Measurements from ENCODE around the gene APOD. TPM values are rescaled to one million over a fixed set of nuclear protein-coding genes. Genes with fewer than 3 reads are reported as not detected.

The APOD gene
- total RNA-seq, 4 donors from 2014 or later, result 1,911 to 7,779 (median 5,257) TPM

- no peak for TF ChIP-seq EP300 (IDR thresholded peaks at IDR 0.05)
- no peak for TF ChIP-seq POLR2A (IDR thresholded peaks at IDR 0.05)
- no peak for TF ChIP-seq CTCF (IDR thresholded peaks at IDR 0.05)
- H3K36me3 ChIP-seq, result peaks cover 0 to 55% (median 0%) of the 10 kb centered on the region in 3 donors
- no peak for DNase-seq (ENCODE audit: low spot score in 2 of 2)
- H3K27me3 ChIP-seq, result no peaks in the 10 kb centered on the region
- WGBS, 2 donors, result 90 to 95% methylated on average over 12 of the region's 12 CpGs
- peaks cover 0 to 14% (median under 1%) of the 10 kb centered on the region in 4 donors for H3K4me1 ChIP-seq
- H3K4me3 ChIP-seq, result peak overlapping the region; percentile 2 to 56 (median 20)
- H3K27ac ChIP-seq, result peak overlapping the region in 1 of 4 donors; percentile 55
- no peaks in the 10 kb centered on the region for H3K9me3 ChIP-seq
Observed at GRCh38 chr3:195579281-195579680, 4.5 kb downstream of the APOD start.

DNA sequence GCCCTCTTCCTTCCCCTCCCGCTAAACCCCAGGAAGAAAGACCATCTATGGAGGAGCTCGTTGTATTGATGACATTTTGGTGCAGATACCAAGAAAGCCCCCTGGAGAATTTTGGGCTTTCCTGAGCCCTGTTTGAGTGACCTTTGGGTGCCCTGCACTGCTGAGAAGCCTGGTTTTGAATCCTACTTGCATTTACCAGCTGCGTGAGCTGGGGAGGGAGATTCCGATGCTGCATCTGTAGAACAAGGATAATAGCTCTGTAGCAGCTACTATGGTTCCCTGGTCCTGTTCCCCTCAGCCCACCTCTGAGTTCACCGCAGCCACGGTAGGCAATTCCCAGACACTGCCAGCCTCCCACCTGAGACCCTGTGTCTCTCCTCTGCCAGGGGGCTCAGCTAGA, 5.2 kb downstream of the APOD start:
- peaks cover 0 to 13% (median 0%) of the 10 kb centered on the region in 4 donors for H3K4me1 ChIP-seq
- H3K27ac ChIP-seq, result peak overlapping the region in 1 of 4 donors; percentile 55
- H3K36me3 ChIP-seq, result peaks cover 0 to 59% (median 0%) of the 10 kb centered on the region in 3 donors
- WGBS, 2 donors, result 76% methylated on average over 6 of the region's 6 CpGs
- H3K9me3 ChIP-seq, result no peaks in the 10 kb centered on the region
- H3K27me3 ChIP-seq, result no peaks in the 10 kb centered on the region
- no peak for DNase-seq (ENCODE audit: low spot score in 2 of 2)
- peak overlapping the region in 3 of 4 donors; percentile 18 to 56 (median 18) for H3K4me3 ChIP-seq
- TF ChIP-seq CTCF (IDR thresholded peaks at IDR 0.05), result no peak
- TF ChIP-seq POLR2A (IDR thresholded peaks at IDR 0.05), result no peak
- TF ChIP-seq EP300 (IDR thresholded peaks at IDR 0.05), result no peak

- Histone ChIP-seq H3K9me3 (no peaks in the 10 kb centered on the region), H3K27me3 (no peaks in the 10 kb centered on the region), H3K4me1 (peaks cover 0 to 7% (median 0%) of the 10 kb centered on the region in 4 donors), H3K36me3 (peaks cover 0 to 68% (median 0%) of the 10 kb centered on the region in 3 donors), H3K4me3 (peak overlapping the region in 2 of 4 donors; percentile 18 to 56), H3K27ac (peak overlapping the region in 1 of 4 donors; percentile 55)
- DNase-seq (ENCODE audit: low spot score in 2 of 2), result no peak
- WGBS, 2 donors, result 71 to 75% methylated on average over 9 of the region's 9 CpGs
- TF ChIP-seq CTCF (IDR thresholded peaks at IDR 0.05), result no peak
- TF ChIP-seq EP300 (IDR thresholded peaks at IDR 0.05), result no peak
- TF ChIP-seq POLR2A (IDR thresholded peaks at IDR 0.05), result no peak
Observed at GRCh38 chr3:195577645-195578177, 6.0 kb downstream of the APOD start.

- no peaks in the 10 kb centered on the region for H3K27me3 ChIP-seq
- no peak for DNase-seq (ENCODE audit: low spot score in 2 of 2)
- H3K4me3 ChIP-seq, result no peak overlapping the region
- no peaks in the 10 kb centered on the region for H3K9me3 ChIP-seq
- H3K36me3 ChIP-seq, result peaks cover 0 to 69% (median 0%) of the 10 kb centered on the region in 3 donors
- H3K4me1 ChIP-seq, result no peaks in the 10 kb centered on the region
- TF ChIP-seq EP300 (IDR thresholded peaks at IDR 0.05), result peak in 1 of 2 donors; percentile 26
- TF ChIP-seq POLR2A (IDR thresholded peaks at IDR 0.05), result no peak
- WGBS, 2 donors, result 78 to 80% methylated on average over 8 of the region's 8 CpGs
- H3K27ac ChIP-seq, result no peak overlapping the region
Observed at GRCh38 chr3:195574497-195575304, 9.0 kb downstream of the APOD start.

- Histone ChIP-seq H3K36me3 (peaks cover 0 to 61% (median 0%) of the 10 kb centered on the region in 3 donors), H3K4me1 (no peaks in the 10 kb centered on the region), H3K27ac (no peak overlapping the region), H3K4me3 (no peak overlapping the region), H3K27me3 (no peaks in the 10 kb centered on the region), H3K9me3 (no peaks in the 10 kb centered on the region)
- WGBS, 2 donors, result 84 to 88% methylated on average over 19 of the region's 19 CpGs
- no peak for DNase-seq (ENCODE audit: low spot score in 2 of 2)
- TF ChIP-seq POLR2A (IDR thresholded peaks at IDR 0.05) (no peak), EP300 (IDR thresholded peaks at IDR 0.05) (peak in 1 of 2 donors; percentile 31)
Observed at GRCh38 chr3:195573611-195574496, 9.9 kb downstream of the APOD start.

All from tibial nerve (tissue), 4 donors.